RWPE2 (cell line): Measurements from ENCODE around the gene EPHA7.

ENCODE experiments used
- ATAC-seq: fragments of 200-7000 bp; cut with Tn5 transposase; 3 replicates; pipeline ENCODE4 v1.9.1; 2021; ENCODE audit warnings: low read depth
- DNase-seq: peaks from one replicate; pipeline ENCODE4 v3.0.0-alpha.2; 2020; ENCODE audit warnings: low spot score
- H3K27ac ChIP-seq: fragments of 450-650 bp; 2 replicates; pipeline ENCODE4 v1.5.1; 2017; ENCODE audit warnings: mild to moderate bottlenecking; ENCODE audit not compliant: poor library complexity, severe bottlenecking
- H3K27me3 ChIP-seq: fragments of 250-450 bp; sonication (Bioruptor Pico); 2 replicates; pipeline ENCODE4 v1.5.1; 2021; ENCODE audit warnings: mild to moderate bottlenecking, moderate library complexity; ENCODE audit not compliant: insufficient read depth, poor library complexity, severe bottlenecking
- H3K36me3 ChIP-seq: fragments of 250-450 bp; sonication (Bioruptor Pico); 2 replicates; pipeline ENCODE4 v1.5.1; 2020; ENCODE audit warnings: low read depth, mild to moderate bottlenecking, moderate library complexity
- H3K4me1 ChIP-seq: fragments of 250-450 bp; sonication (Bioruptor Pico); 2 replicates; pipeline ENCODE4 v1.5.1; 2021; ENCODE audit warnings: mild to moderate bottlenecking, moderate library complexity; ENCODE audit not compliant: insufficient read depth, poor library complexity, severe bottlenecking
- H3K4me3 ChIP-seq: fragments of 250-450 bp; sonication (Bioruptor Pico); 2 replicates; pipeline ENCODE4 v1.5.1; 2021; ENCODE audit warnings: mild to moderate bottlenecking, moderate library complexity; ENCODE audit not compliant: severe bottlenecking
- H3K9me3 ChIP-seq: fragments of 250-450 bp; sonication (Bioruptor Pico); 2 replicates; pipeline ENCODE4 v1.5.1; 2021; ENCODE audit warnings: mild to moderate bottlenecking, moderate library complexity; ENCODE audit not compliant: severe bottlenecking
- CTCF ChIP-seq: fragments of 450-650 bp; IDR thresholded peaks from one replicate; pipeline ENCODE4 v1.5.1; 2017; ENCODE audit warnings: mild to moderate bottlenecking, moderate library complexity; ENCODE audit not compliant: poor library complexity, severe bottlenecking

Gene EPHA7

GRCh38 chr6:93413190-93413589, 6.2 kb downstream of the EPHA7 start:
- H3K36me3 ChIP-seq = peaks cover 21% of the 10 kb centered on the region
- no peaks in the 10 kb centered on the region for H3K9me3 ChIP-seq
- peaks cover 5% of the 10 kb centered on the region for H3K4me1 ChIP-seq
- no peak overlapping the region for H3K27ac ChIP-seq
- H3K27me3 ChIP-seq = peaks cover 36% of the 10 kb centered on the region
- no peak overlapping the region for H3K4me3 ChIP-seq
- ATAC-seq = no peak
- DNase-seq = no peak
- no peak for TF ChIP-seq CTCF

GRCh38 chr6:93412452-93412851, 6.9 kb downstream of the EPHA7 start:
- ATAC-seq = no peak
- H3K9me3 ChIP-seq = no peaks in the 10 kb centered on the region
- DNase-seq = no peak

GRCh38 chr6:93407186-93407585, 12.2 kb downstream of the EPHA7 start:
- Histone ChIP-seq H3K4me1 (peaks cover 8% of the 10 kb centered on the region), H3K9me3 (no peaks in the 10 kb centered on the region), H3K27ac (no peak overlapping the region), H3K4me3 (no peak overlapping the region), H3K27me3 (no peaks in the 10 kb centered on the region), H3K36me3 (peaks cover 10% of the 10 kb centered on the region)
- TF ChIP-seq CTCF = no peak
- DNase-seq = no peak
- no peak for ATAC-seq

More at GRCh38 chr6:93412452-93412851, 6.9 kb downstream of the EPHA7 start:
- TF ChIP-seq CTCF = no peak
- Histone ChIP-seq H3K4me1 (peaks cover 11% of the 10 kb centered on the region), H3K36me3 (peaks cover 25% of the 10 kb centered on the region), H3K27ac (no peak overlapping the region), H3K27me3 (peaks cover 29% of the 10 kb centered on the region), H3K4me3 (no peak overlapping the region)

GRCh38 chr6:93403390-93403789, 16.0 kb downstream of the EPHA7 start:
- no peak overlapping the region for H3K27ac ChIP-seq
- no peak overlapping the region for H3K4me3 ChIP-seq
- H3K4me1 ChIP-seq = peaks cover 8% of the 10 kb centered on the region
- H3K27me3 ChIP-seq = no peaks in the 10 kb centered on the region
- TF ChIP-seq CTCF = no peak
- no peaks in the 10 kb centered on the region for H3K9me3 ChIP-seq
- ATAC-seq (no peak), DNase-seq (no peak)
- H3K36me3 ChIP-seq = peaks cover 6% of the 10 kb centered on the region

- no peaks in the 10 kb centered on the region for H3K27me3 ChIP-seq
- TF ChIP-seq CTCF = no peak
- no peak overlapping the region for H3K27ac ChIP-seq
- H3K36me3 ChIP-seq = peaks cover 6% of the 10 kb centered on the region; the same call in 1 of the 2 replicates
- DNase-seq = no peak
- H3K4me3 ChIP-seq = no peak overlapping the region
- H3K9me3 ChIP-seq = peaks cover 2% of the 10 kb centered on the region
- no peak for ATAC-seq
- no peaks in the 10 kb centered on the region for H3K4me1 ChIP-seq
Observed at GRCh38 chr6:93398723-93399122, 20.6 kb downstream of the EPHA7 start.
